ENCODE measurements around the gene PRR27. TPM values are rescaled to one million over a fixed set of nuclear protein-coding genes. Genes with fewer than 3 reads are reported as not detected.
A peak's percentile ranks its signal among the peaks of the same experiment; 100 is the strongest.

Gene PRR27
- total and polyA plus RNA-seq, 8 donors: not detected

- 77 to 83% methylated on average over 15 of the region's 15 CpGs for WGBS, 2 donors
- Histone ChIP-seq H3K27me3 (no peaks in the 10 kb centered on the region), H3K9me3 (no peaks in the 10 kb centered on the region), H3K4me3 (no peak overlapping the region), H3K4me1 (no peaks in the 10 kb centered on the region), H3K27ac (no peak overlapping the region), H3K36me3 (no peaks in the 10 kb centered on the region)
- FAIRE-seq (no peak), ATAC-seq (no peak), DNase-seq (no peak)
- intact Hi-C loops (cut with DNase I): no loop called here
- TF ChIP-seq, protein P1, sequence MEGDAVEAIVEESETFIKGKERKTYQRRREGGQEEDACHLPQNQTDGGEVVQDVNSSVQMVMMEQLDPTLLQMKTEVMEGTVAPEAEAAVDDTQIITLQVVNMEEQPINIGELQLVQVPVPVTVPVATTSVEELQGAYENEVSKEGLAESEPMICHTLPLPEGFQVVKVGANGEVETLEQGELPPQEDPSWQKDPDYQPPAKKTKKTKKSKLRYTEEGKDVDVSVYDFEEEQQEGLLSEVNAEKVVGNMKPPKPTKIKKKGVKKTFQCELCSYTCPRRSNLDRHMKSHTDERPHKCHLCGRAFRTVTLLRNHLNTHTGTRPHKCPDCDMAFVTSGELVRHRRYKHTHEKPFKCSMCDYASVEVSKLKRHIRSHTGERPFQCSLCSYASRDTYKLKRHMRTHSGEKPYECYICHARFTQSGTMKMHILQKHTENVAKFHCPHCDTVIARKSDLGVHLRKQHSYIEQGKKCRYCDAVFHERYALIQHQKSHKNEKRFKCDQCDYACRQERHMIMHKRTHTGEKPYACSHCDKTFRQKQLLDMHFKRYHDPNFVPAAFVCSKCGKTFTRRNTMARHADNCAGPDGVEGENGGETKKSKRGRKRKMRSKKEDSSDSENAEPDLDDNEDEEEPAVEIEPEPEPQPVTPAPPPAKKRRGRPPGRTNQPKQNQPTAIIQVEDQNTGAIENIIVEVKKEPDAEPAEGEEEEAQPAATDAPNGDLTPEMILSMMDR (IDR thresholded peaks at IDR 0.05): no peak
Measured at GRCh38 chr4:70133473-70133872, 20.6 kb upstream of the PRR27 start.

GRCh38 chr4:70138751-70139150 lies 15.3 kb upstream of the PRR27 start:
- H3K4me1 ChIP-seq: no peaks in the 10 kb centered on the region
- intact Hi-C loops (cut with DNase I): no loop called here
- TF ChIP-seq, protein P1 (IDR thresholded peaks at IDR 0.05): no peak
- DNase-seq (no peak), FAIRE-seq (no peak), ATAC-seq (no peak)
- no peaks in the 10 kb centered on the region for H3K27me3 ChIP-seq
- H3K9me3 ChIP-seq: no peaks in the 10 kb centered on the region
- H3K4me3 ChIP-seq: no peak overlapping the region
- H3K36me3 ChIP-seq: no peaks in the 10 kb centered on the region
- H3K27ac ChIP-seq: no peak overlapping the region
- 77 to 86% methylated on average over 3 of the region's 3 CpGs for WGBS, 2 donors

DNA sequence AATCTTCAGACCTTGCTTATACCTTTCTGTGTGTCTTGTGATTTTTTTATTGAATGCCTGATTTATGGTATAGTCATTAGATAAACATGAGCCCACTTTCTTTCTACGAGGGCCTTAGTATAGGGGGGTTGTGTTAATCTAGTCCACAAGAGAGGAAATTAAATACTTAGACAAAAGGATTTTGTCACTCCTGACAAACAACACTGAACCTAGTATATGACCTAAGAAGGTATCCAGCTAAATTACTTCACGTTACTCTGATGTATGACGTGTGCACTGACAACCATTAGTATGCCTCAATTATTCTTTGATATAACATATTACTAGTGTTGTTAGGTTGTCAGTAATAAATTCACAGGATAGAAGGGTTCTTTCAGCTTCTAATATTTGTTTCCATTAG lies 2.8 kb upstream of the PRR27 start:
- H3K36me3 ChIP-seq: no peaks in the 10 kb centered on the region
- no peak for ATAC-seq
- DNase-seq: no peak
- TF ChIP-seq, protein P1 (IDR thresholded peaks at IDR 0.05): no peak
- no peak overlapping the region for H3K4me3 ChIP-seq
- no peaks in the 10 kb centered on the region for H3K27me3 ChIP-seq
- no peaks in the 10 kb centered on the region for H3K9me3 ChIP-seq
- intact Hi-C loops (cut with DNase I): no loop called here
- no peak for FAIRE-seq
- 58 to 60% methylated on average over 3 of the region's 3 CpGs for WGBS, 2 donors
- H3K4me1 ChIP-seq: no peaks in the 10 kb centered on the region
- no peak overlapping the region for H3K27ac ChIP-seq

DNA sequence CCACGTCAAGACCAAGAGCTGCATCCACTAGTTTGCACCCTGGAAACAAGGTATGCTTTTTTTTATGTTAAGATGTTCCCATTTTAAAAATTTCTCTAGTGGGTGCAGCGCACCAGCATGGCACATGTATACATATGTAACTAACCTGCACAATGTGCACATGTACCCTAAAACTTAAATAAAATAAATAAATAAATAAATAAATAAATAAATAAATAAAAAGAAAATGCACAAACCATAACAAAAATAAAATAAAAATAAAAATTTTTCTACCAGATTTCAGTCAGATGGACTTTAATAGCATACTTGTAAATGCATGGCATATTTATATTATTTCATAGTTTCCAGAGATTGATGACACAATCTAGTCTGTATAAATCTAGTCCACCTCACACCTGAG lies 1.9 kb upstream of the PRR27 start:
- Histone ChIP-seq H3K27me3 (no peaks in the 10 kb centered on the region), H3K9me3 (no peaks in the 10 kb centered on the region), H3K4me3 (no peak overlapping the region), H3K27ac (no peak overlapping the region), H3K36me3 (no peaks in the 10 kb centered on the region), H3K4me1 (no peaks in the 10 kb centered on the region)
- TF ChIP-seq, protein P1 (IDR thresholded peaks at IDR 0.05): no peak
- intact Hi-C loops (cut with DNase I): no loop called here
- DNase-seq (no peak), FAIRE-seq (no peak), ATAC-seq (no peak)
- 85 to 90% methylated on average over 2 of the region's 2 CpGs for WGBS, 2 donors

GRCh38 chr4:70158576-70158975 lies 4.5 kb downstream of the PRR27 start:
- peak; percentile 9 to 69 (median 32) for DNase-seq
- H3K27me3 ChIP-seq: no peaks in the 10 kb centered on the region
- intact Hi-C loops (cut with DNase I): no loop called here
- no peak overlapping the region for H3K4me3 ChIP-seq
- no peaks in the 10 kb centered on the region for H3K36me3 ChIP-seq
- H3K27ac ChIP-seq: no peak overlapping the region
- FAIRE-seq: no peak
- H3K9me3 ChIP-seq: no peaks in the 10 kb centered on the region
- WGBS, 2 donors: 28 to 33% methylated on average over 2 of the region's 2 CpGs
- ATAC-seq: peak in 2 of 4 donors; percentile 65 to 68
- H3K4me1 ChIP-seq: no peaks in the 10 kb centered on the region
- TF ChIP-seq, protein P1 (IDR thresholded peaks at IDR 0.05): no peak

Measured in pancreas (tissue), 10 donors.